ENCODE data around the gene LRRC32.

DNA sequence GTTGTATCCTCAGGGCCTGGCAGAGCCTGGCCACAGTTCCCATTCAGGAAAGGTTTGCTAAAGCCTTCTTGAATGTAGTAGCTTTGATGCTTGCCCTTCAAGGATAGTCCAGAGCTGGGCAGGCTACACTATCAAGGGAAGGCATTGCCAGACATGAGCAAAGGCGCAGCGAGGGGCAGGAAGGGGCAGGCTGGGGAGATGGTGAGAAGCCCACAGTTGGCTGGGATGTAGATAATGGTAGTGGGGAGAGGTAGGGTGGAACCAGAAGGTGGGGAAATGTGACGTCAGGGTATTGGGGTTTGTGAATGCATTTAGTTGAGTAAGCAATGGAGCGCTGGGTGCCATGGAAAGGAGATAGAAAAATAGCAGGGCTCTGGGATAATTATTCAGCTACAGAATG lies 28.6 kb downstream of the LRRC32 start:
- no peak for TF ChIP-seq POLR2A (IDR thresholded peaks at IDR 0.05; ENCODE audit: low read depth, low read length)
- TF ChIP-seq, protein P1, sequence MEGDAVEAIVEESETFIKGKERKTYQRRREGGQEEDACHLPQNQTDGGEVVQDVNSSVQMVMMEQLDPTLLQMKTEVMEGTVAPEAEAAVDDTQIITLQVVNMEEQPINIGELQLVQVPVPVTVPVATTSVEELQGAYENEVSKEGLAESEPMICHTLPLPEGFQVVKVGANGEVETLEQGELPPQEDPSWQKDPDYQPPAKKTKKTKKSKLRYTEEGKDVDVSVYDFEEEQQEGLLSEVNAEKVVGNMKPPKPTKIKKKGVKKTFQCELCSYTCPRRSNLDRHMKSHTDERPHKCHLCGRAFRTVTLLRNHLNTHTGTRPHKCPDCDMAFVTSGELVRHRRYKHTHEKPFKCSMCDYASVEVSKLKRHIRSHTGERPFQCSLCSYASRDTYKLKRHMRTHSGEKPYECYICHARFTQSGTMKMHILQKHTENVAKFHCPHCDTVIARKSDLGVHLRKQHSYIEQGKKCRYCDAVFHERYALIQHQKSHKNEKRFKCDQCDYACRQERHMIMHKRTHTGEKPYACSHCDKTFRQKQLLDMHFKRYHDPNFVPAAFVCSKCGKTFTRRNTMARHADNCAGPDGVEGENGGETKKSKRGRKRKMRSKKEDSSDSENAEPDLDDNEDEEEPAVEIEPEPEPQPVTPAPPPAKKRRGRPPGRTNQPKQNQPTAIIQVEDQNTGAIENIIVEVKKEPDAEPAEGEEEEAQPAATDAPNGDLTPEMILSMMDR (conservative IDR thresholded peaks at IDR 0.05; ENCODE audit: low read depth, low read length): no peak
- TF ChIP-seq RAD21 (IDR thresholded peaks at IDR 0.05; ENCODE audit: low read length): no peak
- TF ChIP-seq, protein P2, sequence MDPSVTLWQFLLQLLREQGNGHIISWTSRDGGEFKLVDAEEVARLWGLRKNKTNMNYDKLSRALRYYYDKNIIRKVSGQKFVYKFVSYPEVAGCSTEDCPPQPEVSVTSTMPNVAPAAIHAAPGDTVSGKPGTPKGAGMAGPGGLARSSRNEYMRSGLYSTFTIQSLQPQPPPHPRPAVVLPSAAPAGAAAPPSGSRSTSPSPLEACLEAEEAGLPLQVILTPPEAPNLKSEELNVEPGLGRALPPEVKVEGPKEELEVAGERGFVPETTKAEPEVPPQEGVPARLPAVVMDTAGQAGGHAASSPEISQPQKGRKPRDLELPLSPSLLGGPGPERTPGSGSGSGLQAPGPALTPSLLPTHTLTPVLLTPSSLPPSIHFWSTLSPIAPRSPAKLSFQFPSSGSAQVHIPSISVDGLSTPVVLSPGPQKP (IDR thresholded peaks at IDR 0.05; ENCODE audit: borderline replicate concordance, low read depth, low read length): no peak
- TF ChIP-seq, protein P3, sequence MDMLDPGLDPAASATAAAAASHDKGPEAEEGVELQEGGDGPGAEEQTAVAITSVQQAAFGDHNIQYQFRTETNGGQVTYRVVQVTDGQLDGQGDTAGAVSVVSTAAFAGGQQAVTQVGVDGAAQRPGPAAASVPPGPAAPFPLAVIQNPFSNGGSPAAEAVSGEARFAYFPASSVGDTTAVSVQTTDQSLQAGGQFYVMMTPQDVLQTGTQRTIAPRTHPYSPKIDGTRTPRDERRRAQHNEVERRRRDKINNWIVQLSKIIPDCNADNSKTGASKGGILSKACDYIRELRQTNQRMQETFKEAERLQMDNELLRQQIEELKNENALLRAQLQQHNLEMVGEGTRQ (IDR thresholded peaks at IDR 0.05; ENCODE audit: low read depth, low read length): no peak
- TF ChIP-seq RCOR1 (IDR thresholded peaks at IDR 0.05; ENCODE audit: insufficient replicate concordance, low read length): no peak
- no peak for TF ChIP-seq CEBPB (IDR thresholded peaks at IDR 0.05; ENCODE audit: low read depth, low read length)
- no peak for TF ChIP-seq RFX5 (IDR thresholded peaks at IDR 0.05; ENCODE audit: low read depth, low read length)
- TF ChIP-seq MAZ (IDR thresholded peaks at IDR 0.05; ENCODE audit: borderline replicate concordance, low read depth, low read length): no peak
- TF ChIP-seq FOS (IDR thresholded peaks at IDR 0.05; ENCODE audit: low read depth, low read length): no peak
- TF ChIP-seq MXI1 (IDR thresholded peaks at IDR 0.05; ENCODE audit: borderline replicate concordance, low read depth, low read length): no peak
- TF ChIP-seq SMC3 (IDR thresholded peaks at IDR 0.05; ENCODE audit: low read depth, low read length): no peak
- no peak for TF ChIP-seq MAFK (IDR thresholded peaks at IDR 0.05; ENCODE audit: low read depth, low read length)

Measured in IMR-90 (cell line).